OCI-LY7 (cell line): ENCODE data around the gene PCDHGB7. TPM values are rescaled to one million over a fixed set of nuclear protein-coding genes. Genes with fewer than 3 reads are reported as not detected.
A peak's percentile ranks its signal among the peaks of the same experiment; 100 is the strongest.
"Not testable (repeated sequence)": the region's sequence is repeated elsewhere in the genome, so short reads cannot be mapped to it uniquely, and the experiment has no call there.

Source experiments
- BruUV-seq: library from RNA; stranded (reverse); fragments of 400-500 nt; replicated peaks from 2 replicates; lab custom pipeline; 2021; lab: Mats Ljungman, UMichigan
- CTCF ChIA-PET: fragments of 300-600 bp; sonication (Branson Sonifier 250); formaldehyde crosslinking; loops from one replicate; lab custom pipeline; 2022; ENCODE audit warnings: antibody characterized with exemption; ENCODE audit not compliant: unreplicated experiment; lab: Charles Lee
- POLR2A ChIA-PET: fragments of 300-600 bp; sonication (Branson Sonifier 250); formaldehyde crosslinking; loops from one replicate; lab custom pipeline; 2022; ENCODE audit warnings: antibody characterized with exemption; lab: Charles Lee
- DNase-seq: peaks from one replicate; pipeline ENCODE4 v3.0.0-alpha.2; 2015; ENCODE audit warnings: low spot score
- H2AFZ ChIP-seq: fragments of 200-600 bp; sonication (generic), shearing (Covaris generic); 2 replicates; pipeline ENCODE4 v1.6.1; 2014; ENCODE audit warnings: mild to moderate bottlenecking, antibody characterized with exemption, low read length, moderate library complexity
- H3K27ac ChIP-seq: fragments of 200-600 bp; sonication (generic); 2 replicates; pipeline ENCODE4 v1.5.1; 2014; ENCODE audit warnings: mixed run types, low read depth, mild to moderate bottlenecking, moderate library complexity, low read length, inconsistent platforms; ENCODE audit not compliant: poor library complexity, severe bottlenecking
- H3K36me3 ChIP-seq: fragments of 200-600 bp; sonication (generic); 2 replicates; pipeline ENCODE4 v1.6.1; 2014; ENCODE audit warnings: mild to moderate bottlenecking, antibody characterized with exemption, low read length, moderate library complexity, mixed read lengths; ENCODE audit not compliant: insufficient read depth
- H3K4me1 ChIP-seq: fragments of 200-600 bp; sonication (generic); 2 replicates; pipeline ENCODE4 v1.5.1; 2014; ENCODE audit warnings: mild to moderate bottlenecking, low read length; ENCODE audit not compliant: insufficient read depth, poor library complexity, severe bottlenecking
- H3K4me2 ChIP-seq: fragments of 200-600 bp; sonication (generic); 2 replicates; pipeline ENCODE4 v1.6.1; 2014; ENCODE audit warnings: mild to moderate bottlenecking, low read length
- H3K4me3 ChIP-seq: fragments of 200-600 bp; sonication (generic); 2 replicates; pipeline ENCODE4 v1.5.1; 2014; ENCODE audit warnings: mild to moderate bottlenecking, low read depth, low read length; ENCODE audit not compliant: poor library complexity, severe bottlenecking
- H3K79me2 ChIP-seq: fragments of 200-600 bp; sonication (generic); 2 replicates; pipeline ENCODE4 v1.6.1; 2016; ENCODE audit warnings: low read depth, mild to moderate bottlenecking, low read length, moderate library complexity, mixed read lengths; ENCODE audit not compliant: insufficient read depth
- H3K9me2 ChIP-seq: fragments of 200-600 bp; sonication (generic); 2 replicates; pipeline ENCODE4 v1.6.1; 2016; ENCODE audit warnings: mild to moderate bottlenecking, low read length, mixed read lengths; ENCODE audit not compliant: insufficient read depth
- H3K9me3 ChIP-seq: fragments of 200-600 bp; sonication (generic); 2 replicates; pipeline ENCODE4 v1.6.1; 2014; ENCODE audit warnings: mild to moderate bottlenecking, mixed run types, low read length, mixed read lengths
- H4K20me1 ChIP-seq: fragments of 200-600 bp; sonication (generic); 2 replicates; pipeline ENCODE4 v1.6.1; 2014; ENCODE audit warnings: mild to moderate bottlenecking, antibody characterized with exemption, low read length, moderate library complexity, mixed read lengths; ENCODE audit not compliant: insufficient read depth
- EZH2phosphoT487 ChIP-seq: fragments of 200-600 bp; sonication (generic); IDR thresholded peaks from 2 replicates; pipeline ENCODE4 v1.6.1; 2018; ENCODE audit warnings: low read depth, borderline replicate concordance, mild to moderate bottlenecking, mixed run types, antibody characterized with exemption, low read length, moderate library complexity, mixed read lengths
- intact Hi-C: fragments of 100-400 bp; cut with micrococcal nuclease; formaldehyde crosslinking; loops from one replicate; pipeline ENCODE4 v1.10.0; 2022; ENCODE audit not compliant: unreplicated experiment
- total RNA-seq, 2 experiments: library from RNA; depleted of rRNA in 1 of 2; stranded (reverse); fragments of >200 nt in 1 of 2; shearing (Covaris generic) in 1 of 2; gene quantifications; 2 replicates each; pipeline ENCODE4 v1.2.3, GENCODE V29; 2014 to 2022
- TF ChIP-seq, protein P1 (sequence below): fragments of 200-600 bp; sonication (generic); conservative IDR thresholded peaks from 2 replicates; pipeline ENCODE4 v1.5.1; 2014; ENCODE audit warnings: mild to moderate bottlenecking, antibody characterized with exemption, low read length, moderate library complexity, mixed read lengths

The PCDHGB7 gene
- total RNA-seq, 2 experiments from 2014 or later = 3.9 to 5.4 TPM

DNA sequence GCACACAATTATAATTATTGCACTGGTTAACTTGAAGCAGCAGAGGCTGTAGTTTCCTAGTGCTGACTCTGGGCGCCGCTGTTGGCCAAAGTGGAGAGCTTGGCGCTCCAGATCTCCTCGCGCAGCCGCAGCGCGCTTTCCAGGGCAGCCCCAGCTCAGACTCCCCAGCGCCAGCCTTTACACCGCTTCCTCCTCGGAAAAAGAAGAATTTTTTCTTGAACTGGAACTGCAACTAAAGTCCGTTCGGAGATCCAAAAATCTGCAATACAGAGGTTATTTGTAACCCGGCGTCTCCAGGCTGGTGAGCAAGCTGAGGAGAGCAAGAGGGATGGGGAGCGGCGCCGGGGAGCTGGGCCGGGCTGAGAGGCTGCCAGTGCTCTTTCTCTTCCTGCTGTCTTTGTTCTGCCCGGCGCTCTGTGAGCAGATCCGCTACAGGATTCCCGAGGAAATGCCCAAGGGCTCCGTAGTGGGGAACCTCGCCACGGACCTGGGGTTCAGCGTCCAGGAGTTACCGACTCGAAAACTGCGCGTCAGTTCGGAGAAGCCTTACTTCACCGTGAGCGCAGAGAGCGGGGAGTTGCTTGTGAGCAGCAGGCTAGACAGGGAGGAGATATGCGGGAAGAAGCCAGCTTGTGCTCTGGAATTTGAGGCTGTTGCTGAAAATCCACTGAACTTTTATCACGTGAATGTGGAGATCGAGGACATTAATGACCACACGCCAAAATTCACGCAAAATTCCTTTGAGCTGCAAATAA is 29.7 kb upstream of the PCDHGB7 start, which contains the start of gene PCDHGB4:
Gene PCDHGB4 (plus strand): TSS at position 142 of the 755 bp plus-strand sequence. CDS start 187 bp downstream, at position 329.
- POLR2A ChIA-PET = interaction anchor here (0.6 to 1.4 kb wide), 2 partner anchors 9 to 119 kb away, joined by 3 to 4 read pairs; no protein-coding TSS in a partner anchor
- H3K4me2 ChIP-seq = peak within 1 kb of the TSS; percentile 31; the same call in 1 of the 2 replicates

DNA sequence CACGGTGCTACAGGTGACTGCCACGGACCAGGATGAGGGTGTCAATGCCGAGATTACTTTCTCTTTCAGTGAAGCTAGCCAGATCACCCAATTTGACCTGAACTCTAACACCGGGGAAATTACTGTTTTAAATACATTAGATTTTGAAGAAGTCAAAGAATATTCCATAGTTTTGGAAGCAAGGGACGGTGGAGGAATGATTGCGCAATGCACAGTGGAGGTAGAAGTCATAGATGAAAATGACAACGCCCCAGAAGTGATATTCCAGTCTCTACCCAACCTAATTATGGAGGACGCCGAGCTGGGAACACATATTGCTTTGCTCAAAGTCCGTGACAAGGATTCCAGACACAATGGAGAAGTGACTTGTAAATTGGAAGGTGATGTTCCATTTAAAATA is 28.8 kb upstream of the PCDHGB7 start:
- ChIA-PET CTCF (interaction anchor here (0.6 kb wide), 1 partner anchor 138 kb away, joined by 3 read pairs; no protein-coding TSS in a partner anchor), POLR2A (interaction anchor here (0.5 to 0.7 kb wide), 2 partner anchors 63 to 969 kb away, joined by 3 to 4 read pairs; no protein-coding TSS in a partner anchor)
- TF ChIP-seq, protein P1, sequence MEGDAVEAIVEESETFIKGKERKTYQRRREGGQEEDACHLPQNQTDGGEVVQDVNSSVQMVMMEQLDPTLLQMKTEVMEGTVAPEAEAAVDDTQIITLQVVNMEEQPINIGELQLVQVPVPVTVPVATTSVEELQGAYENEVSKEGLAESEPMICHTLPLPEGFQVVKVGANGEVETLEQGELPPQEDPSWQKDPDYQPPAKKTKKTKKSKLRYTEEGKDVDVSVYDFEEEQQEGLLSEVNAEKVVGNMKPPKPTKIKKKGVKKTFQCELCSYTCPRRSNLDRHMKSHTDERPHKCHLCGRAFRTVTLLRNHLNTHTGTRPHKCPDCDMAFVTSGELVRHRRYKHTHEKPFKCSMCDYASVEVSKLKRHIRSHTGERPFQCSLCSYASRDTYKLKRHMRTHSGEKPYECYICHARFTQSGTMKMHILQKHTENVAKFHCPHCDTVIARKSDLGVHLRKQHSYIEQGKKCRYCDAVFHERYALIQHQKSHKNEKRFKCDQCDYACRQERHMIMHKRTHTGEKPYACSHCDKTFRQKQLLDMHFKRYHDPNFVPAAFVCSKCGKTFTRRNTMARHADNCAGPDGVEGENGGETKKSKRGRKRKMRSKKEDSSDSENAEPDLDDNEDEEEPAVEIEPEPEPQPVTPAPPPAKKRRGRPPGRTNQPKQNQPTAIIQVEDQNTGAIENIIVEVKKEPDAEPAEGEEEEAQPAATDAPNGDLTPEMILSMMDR = no peak
- TF ChIP-seq EZH2phosphoT487 = no peak
- intact Hi-C loops = no loop called here
- Histone ChIP-seq H3K4me2 (peak overlapping the region; percentile 31; the same call in 1 of the 2 replicates), H4K20me1 (no peaks in the 10 kb centered on the region), H3K79me2 (peaks cover 8% of the 10 kb centered on the region; the same call in 1 of the 2 replicates), H3K4me1 (peaks cover 7% of the 10 kb centered on the region), H2AFZ (no peak overlapping the region), H3K9me2 (no peaks in the 10 kb centered on the region), H3K4me3 (no peak overlapping the region), H3K9me3 (no peaks in the 10 kb centered on the region), H3K27ac (no peak overlapping the region), H3K36me3 (no peaks in the 10 kb centered on the region)
- DNase-seq = no peak
- BruUV-seq = no TSS peak

More for the DNA sequence above, 29.7 kb upstream of the PCDHGB7 start, which contains the start of gene PCDHGB4:
- BruUV-seq, H3K36me3 ChIP-seq, CTCF ChIA-PET, H4K20me1 ChIP-seq, H3K9me2 ChIP-seq, H3K9me3 ChIP-seq, H3K4me1 ChIP-seq, H3K79me2 ChIP-seq, H3K27ac ChIP-seq, H2AFZ ChIP-seq: not testable (repeated sequence)
- peak; percentile 58 for DNase-seq
- intact Hi-C loops = loop anchor here (1.0 kb wide), 1 partner anchor 25 kb away; the partner anchor contains the start of gene PCDHGA10
- TF ChIP-seq, protein P1 = peak; percentile 75
- peak within 1 kb of the TSS; percentile 61 for H3K4me3 ChIP-seq
